ENCODE results near the gene CFAP99. TPM values are rescaled to one million over a fixed set of nuclear protein-coding genes. Genes with fewer than 3 reads are reported as not detected.
"Not testable (repeated sequence)": the region's sequence is repeated elsewhere in the genome, so short reads cannot be mapped to it uniquely, and the experiment has no call there.

The CFAP99 gene
- total RNA-seq, 4 donors from 2014 or later = not detected

- intact Hi-C loops (cut with DNase I; ENCODE audit: low total_unique reads) = no loop called here
- TF ChIP-seq CTCF (IDR thresholded peaks at IDR 0.05) (no peak), POLR2A (IDR thresholded peaks at IDR 0.05) (no peak)
- 74 to 86% methylated on average over 7 to 10 of the region's 10 CpGs for WGBS, 2 donors
- no peak overlapping the region for H3K4me3 ChIP-seq (ENCODE audit: low read depth, poor library complexity, severe bottlenecking)
- DNase-seq (ENCODE audit: low spot score in 2 of 2) = no peak
Measured at GRCh38 chr4:2375427-2375826, 43.3 kb upstream of the CFAP99 start.

- no peak for DNase-seq (ENCODE audit: low spot score in 2 of 2)
- TF ChIP-seq POLR2A (IDR thresholded peaks at IDR 0.05) = no peak
- no peak for TF ChIP-seq CTCF (IDR thresholded peaks at IDR 0.05)
- 75 to 80% methylated on average over 14 of the region's 14 CpGs for WGBS, 2 donors
- intact Hi-C loops (cut with DNase I; ENCODE audit: low total_unique reads) = no loop called here
- no peak overlapping the region for H3K4me3 ChIP-seq (ENCODE audit: low read depth, poor library complexity, severe bottlenecking)
Measured at GRCh38 chr4:2377241-2377640, 41.5 kb upstream of the CFAP99 start.

- no peak overlapping the region for H3K4me3 ChIP-seq (ENCODE audit: low read depth, poor library complexity, severe bottlenecking)
- WGBS, 2 donors = 78 to 80% methylated on average over 5 of the region's 5 CpGs
- intact Hi-C loops (cut with DNase I; ENCODE audit: low total_unique reads) = no loop called here
- TF ChIP-seq CTCF (IDR thresholded peaks at IDR 0.05) (no peak), POLR2A (IDR thresholded peaks at IDR 0.05) (no peak)
- no peak for DNase-seq (ENCODE audit: low spot score in 2 of 2)
Measured at GRCh38 chr4:2378401-2378800, 40.4 kb upstream of the CFAP99 start.

- no peak for TF ChIP-seq CTCF (IDR thresholded peaks at IDR 0.05)
- TF ChIP-seq POLR2A (IDR thresholded peaks at IDR 0.05) = no peak
- intact Hi-C loops (cut with DNase I; ENCODE audit: low total_unique reads) = no loop called here
- no peak for DNase-seq (ENCODE audit: low spot score in 2 of 2)
- H3K4me3 ChIP-seq (ENCODE audit: low read depth, poor library complexity, severe bottlenecking) = no peak overlapping the region
- WGBS, 2 donors = 60 to 64% methylated on average over 3 of the region's 3 CpGs
Measured at GRCh38 chr4:2378898-2379297, 39.9 kb upstream of the CFAP99 start.

GRCh38 chr4:2380589-2380988, 38.2 kb upstream of the CFAP99 start:
- H3K4me3 ChIP-seq (ENCODE audit: low read depth, poor library complexity, severe bottlenecking); intact Hi-C loops (cut with DNase I; ENCODE audit: low total_unique reads); DNase-seq (ENCODE audit: low spot score in 2 of 2): not testable (repeated sequence)
- 82 to 90% methylated on average over 6 of the region's 6 CpGs for WGBS, 2 donors

GRCh38 chr4:2382769-2383202, 36.0 kb upstream of the CFAP99 start:
- 82% methylated on average over 7 of the region's 7 CpGs for WGBS, 2 donors
- intact Hi-C loops (cut with DNase I; ENCODE audit: low total_unique reads); H3K4me3 ChIP-seq (ENCODE audit: low read depth, poor library complexity, severe bottlenecking); DNase-seq (ENCODE audit: low spot score in 2 of 2): not testable (repeated sequence)

- DNase-seq (ENCODE audit: low spot score in 2 of 2); H3K4me3 ChIP-seq (ENCODE audit: low read depth, poor library complexity, severe bottlenecking); intact Hi-C loops (cut with DNase I; ENCODE audit: low total_unique reads): not testable (repeated sequence)
- WGBS, 2 donors = 85 to 90% methylated on average over 8 of the region's 8 CpGs
Measured at GRCh38 chr4:2383220-2383631, 35.5 kb upstream of the CFAP99 start.
